ENCODE measurements around the gene SLC25A5.
"Not testable (repeated sequence)": the region's sequence is repeated elsewhere in the genome, so short reads cannot be mapped to it uniquely, and the experiment has no call there.

The SLC25A5 gene

DNA sequence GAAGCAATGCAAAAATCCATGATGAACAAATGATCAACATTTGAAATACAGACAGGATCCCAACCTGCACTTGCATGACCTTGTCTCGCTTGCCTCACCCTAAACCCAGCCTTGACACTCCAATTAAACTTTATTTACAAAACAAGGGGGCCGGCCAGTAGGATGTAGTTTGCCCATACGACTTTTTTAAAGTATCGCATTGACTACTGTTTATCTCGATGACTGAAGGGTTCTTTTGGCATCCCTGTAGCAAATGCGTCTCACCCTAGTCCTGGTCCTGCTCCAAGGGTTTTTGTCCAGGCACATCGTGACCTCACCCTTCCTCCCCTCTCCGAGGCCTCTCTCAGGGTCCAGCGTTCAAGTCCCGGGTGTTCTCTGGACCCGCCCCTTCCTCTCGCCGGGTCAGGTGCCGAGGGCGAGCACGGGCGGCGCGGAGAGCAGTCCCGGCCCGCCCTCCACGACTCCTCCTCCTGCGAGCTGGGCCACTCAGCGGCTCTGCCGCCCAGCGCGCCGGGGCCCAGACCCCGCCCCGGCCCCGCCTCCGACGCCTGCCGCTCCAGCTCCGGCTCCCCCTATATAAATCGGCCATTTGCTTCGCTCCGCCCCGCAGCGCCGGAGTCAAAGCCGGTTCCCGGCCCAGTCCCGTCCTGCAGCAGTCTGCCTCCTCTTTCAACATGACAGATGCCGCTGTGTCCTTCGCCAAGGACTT, at the start of gene SLC25A5:
SLC25A5 (plus strand) TSS at position 603 of the 709 bp plus-strand sequence; CDS start at position 675, 72 bp downstream.
- DNase-seq (ENCODE audit: low spot score), result peak; percentile 73

DNA sequence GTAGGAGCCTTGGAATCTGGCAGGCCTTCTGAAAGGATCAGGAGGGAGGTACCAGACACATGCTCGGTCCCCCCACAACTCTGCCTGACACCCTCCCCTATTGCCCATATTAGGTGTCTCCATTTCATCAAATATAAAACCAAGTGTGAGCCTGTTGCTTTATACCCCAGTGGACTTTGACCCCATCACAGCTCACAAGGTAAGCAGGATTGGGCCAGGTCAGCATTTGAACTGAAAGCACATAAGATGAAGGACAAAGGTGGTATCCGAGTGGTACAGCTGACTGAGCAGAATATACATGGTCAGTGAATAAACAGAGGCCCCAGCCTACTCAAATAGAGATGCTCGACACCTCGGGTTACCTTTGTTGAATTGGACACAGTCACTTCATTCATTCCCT, 49.1 kb upstream of the SLC25A5 start:
- no peak for DNase-seq (ENCODE audit: low spot score)

DNA sequence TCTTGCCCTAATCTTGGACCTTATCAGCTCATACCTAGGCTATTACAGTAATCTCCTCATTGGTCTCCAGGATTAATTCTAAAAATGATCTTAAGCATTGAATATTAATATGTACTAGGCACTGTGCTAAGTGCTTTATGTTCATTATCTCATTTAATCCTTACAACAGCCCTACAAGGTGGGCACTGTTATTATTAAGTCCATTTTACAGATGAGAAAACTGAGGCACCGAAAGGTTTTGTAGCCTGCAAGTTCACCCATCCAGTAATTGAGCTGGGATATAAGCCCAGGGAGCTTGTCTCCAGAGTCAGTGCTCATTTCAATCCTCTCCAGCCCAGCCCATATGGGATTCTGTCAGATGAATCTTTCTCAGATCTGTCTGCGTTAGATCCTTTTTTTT, 48.3 kb upstream of the SLC25A5 start:
- DNase-seq (ENCODE audit: low spot score), result no peak

DNA sequence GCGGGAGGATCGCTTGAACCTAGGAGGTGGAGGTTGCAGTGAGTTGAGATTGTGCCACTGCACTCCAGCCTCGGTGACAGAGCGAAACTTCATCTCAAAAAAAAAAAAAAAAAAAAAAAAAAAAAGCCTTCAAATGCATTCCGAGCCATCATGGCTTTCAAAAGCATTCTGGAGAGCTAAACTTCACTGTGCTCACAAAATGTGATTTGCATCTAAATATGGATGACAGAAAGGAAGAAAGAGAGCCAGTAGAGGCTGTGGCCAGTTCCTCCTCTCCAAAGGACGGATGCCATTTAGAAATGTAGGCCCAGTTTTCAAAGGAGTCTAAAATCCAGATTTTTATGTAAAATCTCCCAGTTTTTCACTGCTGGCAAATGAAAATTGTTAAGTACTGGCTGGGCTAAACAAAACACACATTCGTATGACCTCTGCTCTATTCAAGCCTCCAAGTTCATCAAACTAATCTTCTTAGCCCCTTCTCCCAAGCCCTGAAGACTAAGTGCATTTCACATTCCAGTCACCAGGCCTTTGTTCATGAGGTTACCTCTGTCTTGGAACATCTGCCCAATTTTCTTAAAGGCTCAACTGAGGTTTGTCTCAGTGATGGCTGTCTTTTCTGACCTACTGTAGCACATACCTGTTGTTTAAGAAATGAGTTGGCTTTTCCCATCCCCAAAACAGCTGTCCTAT, 47.1 kb upstream of the SLC25A5 start:
- DNase-seq (ENCODE audit: low spot score), result no peak

DNA sequence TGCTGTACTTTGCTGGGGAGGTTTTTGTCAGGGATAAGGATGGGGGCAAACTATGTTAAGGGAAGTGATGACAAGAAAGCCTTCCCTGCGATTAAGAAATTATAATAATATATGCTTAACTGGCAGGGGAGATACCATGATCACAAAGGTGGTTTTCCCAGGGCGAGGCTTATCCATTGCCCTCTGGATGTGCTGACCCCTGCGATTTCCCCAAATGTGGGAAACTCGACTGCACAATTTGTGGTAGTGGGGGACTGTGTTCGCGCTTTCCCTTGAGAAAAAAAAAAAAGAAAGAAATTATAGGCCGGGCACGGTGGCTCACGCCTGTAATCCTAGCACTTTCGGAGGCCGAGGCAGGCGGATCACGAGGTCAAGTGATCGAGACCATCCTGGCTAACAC, 44.6 kb upstream of the SLC25A5 start:
- DNase-seq (ENCODE audit: low spot score), result no peak

DNA sequence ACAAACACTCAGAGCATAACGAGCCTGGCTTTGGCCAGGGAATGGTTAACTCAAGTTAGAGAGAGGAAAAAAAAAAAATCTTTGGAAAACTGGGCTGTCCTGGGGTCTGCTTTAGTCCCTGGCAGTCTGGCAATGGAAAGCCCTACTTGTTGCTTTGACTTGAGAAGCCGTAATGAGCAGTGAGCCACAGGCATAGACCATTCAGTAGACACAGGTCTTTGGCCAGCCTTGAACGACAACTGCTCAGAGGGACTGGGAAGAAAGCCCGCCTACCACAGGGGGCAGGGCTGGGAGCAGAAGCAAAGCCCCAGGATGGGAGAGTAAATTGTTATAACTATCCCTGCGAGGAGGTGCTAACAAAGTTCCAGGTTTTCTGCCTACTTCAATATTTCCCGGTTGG, 43.2 kb upstream of the SLC25A5 start:
- no peak for DNase-seq (ENCODE audit: low spot score)

DNA sequence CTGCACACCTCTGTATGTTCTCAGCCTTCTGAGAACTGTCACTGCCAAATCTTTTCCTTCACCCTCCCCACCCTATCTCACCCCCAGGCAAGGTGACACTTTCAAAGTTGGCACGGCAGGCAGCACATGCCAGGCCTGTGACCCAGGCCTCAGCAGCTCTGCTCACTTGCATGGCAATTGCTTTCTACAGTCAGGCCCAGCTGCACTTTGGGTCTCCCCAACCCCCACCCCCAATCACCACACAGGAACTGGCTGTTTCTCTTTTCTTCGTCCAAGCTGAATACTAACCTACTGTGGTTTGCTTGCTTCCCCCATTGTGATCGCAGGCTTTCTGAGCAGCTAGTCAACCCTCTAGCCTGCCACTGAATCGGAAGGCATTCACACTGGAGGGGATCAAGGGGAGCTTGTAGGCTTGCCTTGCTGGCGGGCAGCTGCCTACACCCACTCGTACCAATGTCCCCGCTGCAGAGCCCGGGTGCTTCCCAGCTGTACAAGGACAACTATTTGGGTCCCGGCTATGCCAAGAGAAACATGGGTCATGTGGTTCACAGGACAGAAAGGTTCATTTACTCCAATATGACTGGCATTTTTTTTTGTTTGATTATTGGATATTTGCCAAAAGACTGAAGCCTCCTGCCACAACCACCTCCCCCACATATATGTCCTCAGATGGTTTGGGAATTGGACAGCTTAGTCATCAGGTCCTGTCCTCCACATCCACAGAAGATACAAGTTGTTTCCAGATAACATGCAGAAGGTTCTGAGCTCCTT, 41.0 kb upstream of the SLC25A5 start:
- no peak for DNase-seq (ENCODE audit: low spot score)

DNA sequence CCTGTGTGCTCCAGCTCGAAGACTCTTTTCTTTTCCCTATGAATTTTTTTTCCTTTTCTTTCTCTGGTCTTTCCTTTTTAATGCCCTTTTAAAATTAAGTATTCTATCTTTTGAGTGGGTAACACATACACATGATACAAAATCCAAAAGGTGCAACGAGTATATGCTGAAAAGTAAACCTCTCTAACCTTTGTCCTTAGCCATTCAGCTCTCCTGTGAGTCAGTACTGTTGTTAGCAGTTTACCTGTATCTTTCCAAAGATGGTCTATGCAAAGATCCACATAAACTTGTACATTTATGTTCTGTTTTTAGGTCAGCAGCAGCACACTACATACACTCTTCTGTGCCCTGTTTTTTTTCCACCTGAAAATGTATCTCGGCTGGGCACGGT, 40.5 kb upstream of the SLC25A5 start:
- DNase-seq (ENCODE audit: low spot score), result no peak

DNA sequence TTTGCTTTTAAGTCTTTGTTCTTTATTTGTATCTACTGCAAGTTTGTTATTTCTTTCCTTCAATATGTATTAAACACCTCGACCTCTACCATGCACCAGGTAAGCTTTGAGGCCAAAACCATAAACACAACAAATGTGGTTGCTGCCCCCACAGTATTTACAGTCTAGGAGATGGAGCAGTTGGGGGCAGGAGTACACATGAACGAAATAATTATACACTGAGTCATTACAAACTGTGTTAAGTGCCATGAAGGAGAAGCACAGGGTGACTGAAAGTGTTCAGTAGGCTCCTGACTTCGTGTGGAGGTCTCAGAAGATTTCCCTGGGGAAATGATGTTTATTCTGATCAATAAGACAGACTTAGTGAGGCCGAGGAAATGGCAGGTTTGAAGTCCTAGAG, 38.8 kb upstream of the SLC25A5 start:
- no peak for DNase-seq (ENCODE audit: low spot score)

DNA sequence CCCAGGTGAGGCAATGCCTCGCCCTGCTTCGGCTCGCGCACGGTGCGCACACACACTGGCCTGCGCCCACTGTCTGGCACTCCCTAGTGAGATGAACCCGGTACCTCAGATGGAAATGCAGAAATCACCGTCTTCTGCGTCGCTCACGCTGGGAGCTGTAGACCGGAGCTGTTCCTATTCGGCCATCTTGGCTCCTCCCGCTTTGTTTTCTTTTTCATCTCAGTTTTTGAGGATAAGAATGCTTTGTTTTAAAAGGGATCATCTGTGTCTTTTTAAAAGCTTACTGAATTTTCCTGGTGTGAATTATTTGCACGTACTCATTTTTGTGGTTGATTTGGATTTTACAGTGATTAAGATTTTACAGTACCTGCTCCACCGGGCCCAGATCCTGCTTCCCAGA, 26.9 kb upstream of the SLC25A5 start:
- DNase-seq (ENCODE audit: low spot score), result not testable (repeated sequence)

DNA sequence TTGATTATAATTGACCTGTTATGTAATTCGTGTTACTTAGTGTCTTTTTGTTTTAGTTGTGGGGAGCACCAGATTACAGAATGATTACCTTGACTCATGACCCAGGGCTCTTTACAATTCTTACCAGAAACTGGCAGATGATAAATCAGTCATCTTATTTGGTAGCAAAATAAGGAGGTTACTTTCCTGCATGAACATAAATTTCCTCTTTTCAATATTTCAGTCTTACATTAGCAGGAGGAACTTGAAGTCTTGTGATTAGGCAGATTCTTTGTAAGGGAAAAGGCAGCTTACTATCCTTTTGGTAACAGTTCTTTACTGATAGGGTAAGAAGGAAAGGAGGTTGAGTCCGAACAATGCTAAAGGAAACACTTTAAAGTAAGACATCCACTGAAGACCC, 26.0 kb upstream of the SLC25A5 start:
- no peak for DNase-seq (ENCODE audit: low spot score)

DNA sequence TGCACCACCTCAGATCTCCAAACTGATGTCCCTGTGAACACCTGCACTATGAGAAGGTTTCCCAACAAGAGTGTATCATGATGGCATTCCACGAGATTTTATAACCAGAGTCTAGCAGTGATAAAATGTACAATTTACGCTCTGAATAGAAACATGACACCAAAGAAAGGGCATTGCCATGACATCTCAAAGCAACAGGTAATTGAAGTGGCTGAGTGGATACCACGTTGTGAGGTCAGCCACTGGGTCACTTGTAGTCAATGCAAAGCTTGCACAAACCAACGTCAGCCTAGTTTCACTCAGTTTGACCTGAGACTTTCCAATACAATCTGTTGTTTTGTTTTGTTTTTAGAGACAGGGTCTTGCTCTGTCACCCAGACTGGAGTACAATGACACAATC, 15.0 kb upstream of the SLC25A5 start:
- DNase-seq (ENCODE audit: low spot score), result no peak

DNA sequence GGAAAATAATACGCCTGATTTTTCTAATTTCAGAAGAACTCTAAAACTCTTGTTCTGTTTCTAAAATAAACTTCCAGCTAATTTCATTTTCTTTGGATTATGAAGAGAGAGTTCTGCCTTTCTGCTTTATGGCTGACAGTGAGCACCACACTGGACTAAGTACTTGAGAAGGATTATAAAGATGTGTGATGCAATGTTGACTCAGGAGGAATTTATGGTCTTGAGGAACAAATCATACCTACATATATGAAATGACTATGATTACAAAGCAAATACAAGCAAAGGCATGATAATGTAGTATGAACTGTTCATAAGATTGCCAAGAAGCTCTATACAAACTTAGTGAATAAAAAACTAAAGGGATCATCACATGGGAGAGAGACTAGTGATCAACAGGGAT, 13.0 kb upstream of the SLC25A5 start:
- no peak for DNase-seq (ENCODE audit: low spot score)

DNA sequence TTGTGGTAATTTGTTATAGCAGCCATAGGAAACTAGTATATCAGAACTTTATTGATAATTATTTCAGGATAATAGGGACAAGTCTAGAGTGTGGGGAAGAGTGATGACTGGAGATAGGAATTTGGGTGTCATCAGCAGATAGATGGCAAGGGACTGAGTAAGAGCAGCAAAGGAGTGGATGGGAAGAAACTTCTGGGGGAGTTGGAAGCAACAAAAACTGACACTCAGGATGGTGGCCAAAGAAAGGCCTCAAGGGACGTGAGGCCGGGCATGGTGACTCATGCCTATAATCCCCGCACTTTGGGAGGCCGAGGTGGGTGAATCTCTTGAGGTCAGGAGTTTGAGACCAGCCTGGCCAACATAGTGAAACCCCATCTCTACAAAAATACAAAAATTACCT, 9.1 kb upstream of the SLC25A5 start:
- no peak for DNase-seq (ENCODE audit: low spot score)

DNA sequence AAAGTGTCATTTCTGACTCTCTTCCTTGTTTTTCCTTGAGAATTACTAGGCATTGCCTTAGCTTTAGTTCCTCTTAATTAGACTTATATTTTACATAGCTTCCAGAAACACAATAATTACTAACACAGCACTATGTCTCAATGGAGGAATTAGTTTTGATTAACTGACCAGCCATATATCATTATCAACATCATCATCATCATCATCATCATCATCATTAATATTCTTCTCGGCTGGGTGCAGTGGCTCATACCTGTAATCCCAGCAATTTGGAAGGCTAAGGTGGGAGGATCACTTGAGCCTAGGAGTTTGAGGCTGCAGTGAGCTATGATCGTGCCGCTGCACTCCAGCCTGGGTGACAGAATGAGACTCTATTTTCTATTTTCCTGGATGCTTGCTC, 2.7 kb upstream of the SLC25A5 start:
- DNase-seq (ENCODE audit: low spot score), result no peak

DNA sequence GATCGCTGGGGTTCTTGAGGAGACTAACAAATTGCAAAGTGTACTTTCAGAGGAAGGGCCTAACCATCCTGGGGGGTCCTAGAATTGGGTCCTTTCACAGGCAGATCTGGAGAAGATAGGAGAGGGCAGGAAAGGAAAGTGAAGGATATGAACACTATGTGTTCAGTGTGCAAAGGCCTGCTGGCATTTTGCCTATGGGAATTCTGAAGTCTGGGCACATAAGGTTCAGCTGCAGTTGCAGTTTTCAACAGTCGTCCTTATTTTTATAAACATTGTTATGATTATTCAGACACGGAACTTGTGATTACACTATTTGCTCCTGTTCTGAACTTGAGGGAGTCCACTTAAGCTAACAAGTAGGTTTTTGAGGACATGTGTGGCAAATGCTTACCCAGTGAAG, 1.3 kb upstream of the SLC25A5 start:
- no peak for DNase-seq (ENCODE audit: low spot score)

DNA sequence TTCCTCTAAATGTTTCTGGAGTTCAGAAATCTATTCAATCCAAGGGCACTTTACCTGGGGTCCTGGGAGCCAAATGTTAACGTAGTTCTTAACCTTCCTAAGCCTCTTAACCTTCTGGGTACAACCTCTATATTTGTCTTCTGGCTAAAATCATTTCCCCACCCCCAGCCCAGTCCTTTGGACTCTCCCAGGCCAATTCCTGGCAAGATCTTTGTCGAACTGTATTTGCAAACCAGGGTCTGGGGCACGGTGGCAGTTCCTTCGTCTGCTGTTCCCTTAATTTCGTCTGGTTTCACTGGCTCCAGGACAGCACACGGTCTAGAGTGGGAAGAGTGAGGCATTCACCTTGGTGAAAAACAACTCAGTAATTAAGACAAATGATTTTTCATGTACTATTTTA, 811 bp upstream of the SLC25A5 start:
- DNase-seq (ENCODE audit: low spot score), result no peak

DNA sequence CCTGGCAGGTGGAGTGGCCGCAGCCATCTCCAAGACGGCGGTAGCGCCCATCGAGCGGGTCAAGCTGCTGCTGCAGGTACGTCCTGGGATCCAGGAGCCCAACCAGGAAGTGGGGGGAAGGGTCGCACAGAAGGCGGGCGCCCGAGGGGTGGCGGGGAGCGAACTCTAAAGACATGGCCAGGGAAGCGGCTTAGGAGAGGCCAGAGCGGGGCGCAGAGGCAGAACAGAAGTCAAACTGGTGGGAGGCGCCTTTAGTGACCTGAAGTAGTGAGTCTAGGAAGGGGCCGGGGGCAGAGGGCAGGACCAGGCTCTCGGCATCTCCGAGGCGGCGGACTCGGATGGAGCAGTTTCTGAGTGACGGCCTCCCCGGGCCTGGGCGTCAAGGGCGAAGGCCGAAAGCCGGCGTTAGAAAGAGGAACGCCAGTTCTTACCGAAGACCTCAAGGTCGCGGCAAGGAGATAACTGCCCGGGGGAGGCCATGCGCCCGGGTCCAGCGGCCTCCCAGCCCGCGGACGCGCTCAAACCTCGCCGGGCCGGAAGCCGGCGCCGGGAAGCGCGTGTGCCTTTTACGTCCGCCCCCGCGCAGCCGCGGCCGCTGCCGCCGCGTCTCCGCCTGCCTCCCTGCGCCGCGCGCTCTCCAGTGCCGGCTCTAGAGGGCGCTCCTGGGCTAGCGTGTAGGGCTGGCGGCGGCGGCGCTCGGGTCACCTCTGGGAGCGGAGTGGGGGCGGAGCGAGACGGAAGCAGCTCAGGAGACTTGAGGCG, 488 bp downstream of the SLC25A5 start:
- peak; percentile 52 for DNase-seq (ENCODE audit: low spot score)

DNA sequence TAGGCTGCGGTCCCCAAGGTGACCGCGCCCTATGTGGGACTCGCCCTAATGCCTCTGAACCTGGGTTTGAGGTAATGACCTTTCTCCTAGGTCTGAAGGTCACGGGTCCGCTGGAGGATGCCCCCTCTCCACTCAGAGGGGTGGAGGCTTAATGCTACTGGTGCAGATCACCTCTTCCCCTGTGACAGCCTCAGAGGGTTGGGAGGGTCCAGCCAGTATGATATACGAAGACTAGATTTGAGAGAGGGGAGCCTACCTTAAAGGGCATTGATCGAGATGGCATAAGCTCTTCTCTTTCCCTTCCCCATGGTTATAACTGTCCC, 1.0 kb downstream of the SLC25A5 start:
- DNase-seq (ENCODE audit: low spot score), result no peak

DNA sequence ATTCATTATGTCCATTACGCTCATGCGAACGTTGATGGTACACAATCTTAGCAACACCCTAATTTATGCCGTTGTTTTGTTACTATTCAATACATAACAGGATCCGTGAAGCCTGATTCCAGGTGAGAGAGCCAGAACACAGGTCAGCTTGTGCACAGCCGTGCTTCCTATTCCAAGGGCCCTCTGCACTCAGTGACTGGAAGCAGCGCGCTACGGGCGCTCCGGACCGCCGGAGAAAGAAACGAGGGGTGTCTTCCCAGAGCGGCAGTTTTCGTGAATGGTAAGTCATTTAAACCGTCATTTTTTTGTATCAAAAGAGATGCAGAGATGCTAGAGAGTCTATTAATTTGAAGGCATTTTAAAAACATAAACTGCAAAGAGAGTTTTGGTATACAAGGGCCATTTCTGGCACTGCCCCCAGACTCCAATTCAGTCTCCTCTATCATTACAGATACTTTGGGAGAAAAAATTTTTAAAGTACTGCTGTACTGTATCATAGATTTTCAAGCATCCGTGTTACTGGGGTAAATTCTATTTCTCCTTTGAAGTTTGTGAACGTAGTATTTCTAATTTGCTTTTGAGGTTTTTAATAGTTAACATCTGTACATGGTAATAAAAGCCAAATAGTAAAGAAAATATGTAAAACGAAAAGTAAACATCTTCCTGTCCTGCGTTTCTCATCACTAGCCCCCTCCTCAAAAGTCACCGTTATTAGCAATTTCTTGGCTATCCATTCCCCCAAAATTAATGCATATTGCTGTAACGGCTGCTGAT, 6.6 kb downstream of the SLC25A5 start:
- no peak for DNase-seq (ENCODE audit: low spot score)

DNA sequence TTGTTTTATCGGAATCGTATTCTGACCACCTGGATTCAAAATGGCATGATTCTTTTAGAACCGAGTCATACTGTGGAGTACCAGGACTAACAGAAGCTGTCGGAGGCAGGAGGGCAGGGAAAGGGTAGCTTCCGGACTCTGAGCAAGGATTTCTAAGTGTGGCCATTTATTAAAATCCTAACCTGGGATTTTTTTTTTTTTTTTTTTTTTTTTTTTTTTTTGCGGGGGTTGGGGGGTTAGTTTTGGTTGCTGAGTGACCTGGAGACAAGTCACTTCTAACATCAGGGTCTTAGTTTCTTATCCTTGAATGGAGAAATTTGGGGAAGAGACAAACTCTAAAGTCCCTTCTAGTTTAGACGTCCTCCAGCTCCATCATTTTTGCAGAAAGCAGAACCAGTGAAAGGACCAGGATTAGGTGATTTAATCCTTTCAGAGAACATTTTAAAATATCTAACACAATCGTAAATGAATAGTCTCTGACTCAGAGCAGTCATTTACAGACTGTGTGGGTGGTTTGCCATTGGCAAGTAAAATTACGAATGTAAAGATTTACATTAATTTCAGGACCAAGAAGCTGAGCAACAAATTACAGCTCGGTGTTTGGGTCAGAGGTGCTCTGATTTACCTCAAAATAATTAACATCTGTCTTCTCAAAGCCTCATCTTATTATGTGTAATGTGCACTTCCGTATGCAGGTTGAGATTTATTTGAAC, 7.3 kb downstream of the SLC25A5 start:
- DNase-seq (ENCODE audit: low spot score), result no peak

Measured in HuH-7 (cell line).